SK-N-DZ (cell line): ENCODE data around the gene CCDC116.
"Not testable (repeated sequence)": the region's sequence is repeated elsewhere in the genome, so short reads cannot be mapped to it uniquely, and the experiment has no call there.

Experiments
- DNase-seq: peaks from one replicate; pipeline ENCODE4 v3.0.0-alpha.2; 2015; ENCODE audit warnings: low spot score

Gene CCDC116

DNA sequence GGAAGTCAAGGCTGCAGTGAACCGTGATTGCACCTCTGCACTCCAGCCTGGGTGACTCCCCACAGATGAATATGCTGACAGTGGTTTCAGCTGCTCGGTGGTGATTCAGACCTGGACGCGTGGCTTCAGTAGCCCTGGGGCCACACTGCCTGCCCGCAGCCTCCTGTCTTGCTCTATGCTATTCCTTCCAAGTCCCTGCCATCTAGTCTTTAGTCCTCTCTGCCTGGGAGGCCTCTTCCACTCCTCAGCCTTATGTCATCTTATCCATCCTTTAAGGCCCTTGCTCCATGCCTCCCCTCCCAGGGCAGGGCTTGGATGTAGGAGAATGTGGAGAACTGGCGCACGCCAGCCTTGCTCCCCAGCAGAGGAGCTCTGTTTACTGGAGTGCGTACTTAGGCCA is 25.8 kb upstream of the CCDC116 start:
- DNase-seq: no peak

DNA sequence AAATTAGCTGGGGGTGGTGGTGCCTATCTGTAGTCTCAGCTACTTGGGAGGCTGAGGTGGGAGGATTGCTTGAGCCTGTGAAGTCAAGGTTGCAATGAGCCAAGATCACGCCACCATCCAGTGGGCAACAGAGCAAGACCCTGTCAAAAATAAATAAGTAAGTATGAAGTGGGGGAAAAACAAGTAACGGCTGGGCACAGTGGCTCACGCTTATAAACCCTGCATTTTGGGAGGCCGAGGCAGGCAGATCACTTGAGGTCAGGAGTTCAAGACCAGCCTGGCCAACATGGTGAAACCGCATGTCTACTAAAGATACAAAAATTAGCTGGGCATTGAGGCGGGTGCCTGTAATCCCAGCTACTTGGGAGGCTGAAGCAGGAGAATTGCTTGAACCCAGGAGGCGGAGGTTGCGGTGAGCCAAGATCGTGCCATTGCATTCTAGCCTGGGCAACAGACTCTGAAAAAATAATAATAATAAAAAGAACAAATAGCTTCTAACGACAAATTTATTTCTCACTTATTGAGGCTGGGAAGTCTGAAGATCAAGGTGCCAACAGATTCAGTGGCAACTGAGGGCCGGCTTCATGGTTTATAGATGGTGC is 22.9 kb upstream of the CCDC116 start:
- DNase-seq: not testable (repeated sequence)

DNA sequence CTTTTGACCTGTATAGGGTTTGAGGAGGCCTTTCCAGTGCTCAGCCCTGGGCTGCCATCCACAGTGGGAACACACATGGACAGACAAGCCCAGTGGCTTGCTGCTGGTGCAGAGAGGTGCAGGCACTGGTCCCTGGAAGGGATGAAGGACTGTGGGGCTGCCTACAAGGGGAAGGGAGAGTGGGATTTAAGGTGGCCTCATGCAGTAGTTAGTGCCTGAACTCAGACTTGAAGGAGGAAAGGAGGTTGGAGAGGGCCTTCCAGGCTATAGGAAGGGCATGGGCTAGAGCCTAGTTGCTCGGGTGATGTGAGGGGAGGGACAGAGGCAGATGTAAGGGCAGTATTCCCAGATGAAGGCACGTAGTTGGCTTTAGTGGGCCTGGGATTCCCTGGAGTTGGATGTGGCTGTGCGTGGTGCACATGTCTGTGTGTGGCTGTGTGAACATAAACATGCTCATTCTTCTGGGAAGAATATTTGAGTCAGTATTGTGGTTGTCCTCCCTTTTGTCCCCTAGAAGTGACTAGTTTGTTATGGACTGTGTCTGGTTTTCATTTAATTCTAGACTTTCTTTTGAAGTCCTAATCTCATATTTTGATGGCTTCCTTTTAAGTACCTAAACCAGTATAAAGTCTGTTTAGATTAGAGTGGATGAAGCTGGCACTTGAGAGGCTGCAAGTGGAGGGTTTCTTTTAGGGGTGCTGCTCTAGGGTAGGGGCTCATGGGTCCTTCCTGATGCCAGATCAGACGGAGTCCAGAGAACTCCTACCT is 21.2 kb upstream of the CCDC116 start:
- no peak for DNase-seq

DNA sequence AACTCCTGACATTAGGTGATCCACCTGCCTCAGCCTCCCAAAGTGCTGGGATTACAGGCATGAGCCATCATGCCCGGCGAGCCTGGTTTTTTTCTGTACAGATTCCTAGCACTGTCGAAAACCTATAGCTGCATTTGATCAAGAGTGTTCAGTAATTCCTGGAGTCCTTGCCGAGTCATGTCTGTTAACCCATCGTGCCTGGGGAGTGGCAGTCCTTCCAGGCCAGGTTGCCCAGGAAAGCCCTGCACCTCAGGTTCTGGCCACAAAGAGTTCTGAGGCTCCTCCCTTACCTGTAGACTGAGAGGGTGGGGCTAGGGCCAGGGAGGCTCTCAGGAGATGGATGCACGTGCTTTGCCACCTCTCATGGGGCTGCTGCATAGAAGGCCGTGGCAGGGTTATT is 19.7 kb upstream of the CCDC116 start:
- DNase-seq: no peak

DNA sequence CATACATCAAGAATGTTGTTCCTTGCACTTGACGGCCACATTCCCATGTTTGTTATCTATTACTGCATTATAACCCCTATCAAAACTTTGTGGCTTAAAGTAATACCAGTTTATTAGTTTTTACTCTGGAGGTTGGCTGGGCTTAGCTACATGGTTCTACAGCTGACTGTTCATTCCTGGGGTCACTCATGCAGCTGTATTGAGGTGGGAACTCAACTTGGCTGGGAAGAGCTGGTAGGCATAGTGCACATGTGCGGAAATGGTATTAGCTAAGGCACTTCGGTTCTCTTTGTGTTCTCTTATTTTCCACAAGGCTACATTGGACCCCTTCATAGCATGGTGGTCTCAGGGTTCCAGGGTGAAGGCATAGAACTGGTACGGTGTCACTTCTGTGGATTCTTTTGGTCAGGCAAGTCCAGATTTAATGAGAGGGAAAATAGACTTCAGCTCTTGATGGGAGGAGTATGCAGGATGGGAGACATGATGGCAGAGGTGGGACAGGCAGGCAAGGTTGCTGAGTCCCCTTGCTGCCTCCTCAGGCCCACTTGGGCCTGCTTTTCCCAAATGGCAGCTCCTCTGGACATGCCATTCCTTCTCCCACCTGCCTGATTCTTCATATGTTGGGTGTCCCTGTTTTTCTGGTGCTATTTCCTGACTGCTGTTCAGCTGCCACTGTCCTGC is 18.9 kb upstream of the CCDC116 start:
- DNase-seq: no peak

DNA sequence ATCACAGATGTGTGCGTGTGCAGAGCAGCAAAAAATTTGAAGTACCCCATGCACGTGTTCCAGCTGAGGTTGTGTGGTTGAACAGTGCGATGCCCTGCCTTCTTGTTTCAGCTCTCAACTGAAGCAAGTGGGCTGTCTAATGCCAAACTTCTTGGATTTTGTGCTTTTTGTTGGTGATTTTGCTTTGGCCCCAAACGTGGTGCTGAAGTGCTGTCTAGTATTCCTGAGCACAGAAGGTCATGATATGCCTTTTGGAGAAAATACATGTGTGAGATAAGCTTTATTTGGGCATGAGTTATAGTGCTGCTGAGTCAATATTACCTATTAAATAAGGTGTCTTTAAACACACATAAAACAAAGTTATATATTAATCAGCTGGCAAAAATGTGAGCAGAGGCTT is 16.8 kb upstream of the CCDC116 start:
- no peak for DNase-seq

DNA sequence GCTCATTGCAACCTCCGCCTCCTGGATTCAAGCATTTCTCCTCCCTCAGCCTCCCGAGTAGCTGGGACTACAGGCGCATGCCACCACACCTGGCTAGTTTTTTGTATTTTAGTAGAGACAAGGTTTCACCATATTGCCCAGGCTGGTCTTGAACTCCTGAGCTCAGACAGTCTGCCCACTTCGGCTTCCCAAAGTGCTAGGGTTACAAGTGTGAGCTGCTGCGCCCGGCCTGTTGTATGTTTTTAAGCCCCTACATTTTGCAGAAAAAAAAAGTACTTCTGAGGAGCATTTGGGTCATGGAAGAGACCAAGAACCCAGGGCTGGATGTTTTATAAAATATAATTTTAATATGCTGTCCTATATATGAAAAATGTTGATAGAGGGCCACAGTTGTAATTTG is 15.2 kb upstream of the CCDC116 start:
- DNase-seq: not testable (repeated sequence)

DNA sequence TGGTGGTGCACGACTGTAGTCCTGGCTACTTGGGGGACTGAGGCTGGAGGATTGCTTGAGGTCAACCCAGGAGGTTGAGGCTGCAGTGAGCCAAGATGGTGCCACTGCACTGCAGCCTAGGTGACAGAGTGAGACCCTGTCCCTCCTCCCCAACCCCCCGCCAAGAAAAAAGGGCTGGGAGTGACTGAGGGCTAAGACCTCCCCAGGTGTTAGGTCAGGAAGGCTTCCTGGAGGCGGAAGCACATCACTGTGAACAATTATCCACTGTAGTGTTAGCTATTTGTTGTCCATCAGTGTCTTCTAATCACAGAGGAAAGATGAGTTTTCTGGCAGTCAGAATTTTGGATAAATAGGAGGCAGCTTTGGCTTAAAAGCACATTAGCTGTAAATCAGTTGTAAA is 11.5 kb upstream of the CCDC116 start:
- DNase-seq: no peak

DNA sequence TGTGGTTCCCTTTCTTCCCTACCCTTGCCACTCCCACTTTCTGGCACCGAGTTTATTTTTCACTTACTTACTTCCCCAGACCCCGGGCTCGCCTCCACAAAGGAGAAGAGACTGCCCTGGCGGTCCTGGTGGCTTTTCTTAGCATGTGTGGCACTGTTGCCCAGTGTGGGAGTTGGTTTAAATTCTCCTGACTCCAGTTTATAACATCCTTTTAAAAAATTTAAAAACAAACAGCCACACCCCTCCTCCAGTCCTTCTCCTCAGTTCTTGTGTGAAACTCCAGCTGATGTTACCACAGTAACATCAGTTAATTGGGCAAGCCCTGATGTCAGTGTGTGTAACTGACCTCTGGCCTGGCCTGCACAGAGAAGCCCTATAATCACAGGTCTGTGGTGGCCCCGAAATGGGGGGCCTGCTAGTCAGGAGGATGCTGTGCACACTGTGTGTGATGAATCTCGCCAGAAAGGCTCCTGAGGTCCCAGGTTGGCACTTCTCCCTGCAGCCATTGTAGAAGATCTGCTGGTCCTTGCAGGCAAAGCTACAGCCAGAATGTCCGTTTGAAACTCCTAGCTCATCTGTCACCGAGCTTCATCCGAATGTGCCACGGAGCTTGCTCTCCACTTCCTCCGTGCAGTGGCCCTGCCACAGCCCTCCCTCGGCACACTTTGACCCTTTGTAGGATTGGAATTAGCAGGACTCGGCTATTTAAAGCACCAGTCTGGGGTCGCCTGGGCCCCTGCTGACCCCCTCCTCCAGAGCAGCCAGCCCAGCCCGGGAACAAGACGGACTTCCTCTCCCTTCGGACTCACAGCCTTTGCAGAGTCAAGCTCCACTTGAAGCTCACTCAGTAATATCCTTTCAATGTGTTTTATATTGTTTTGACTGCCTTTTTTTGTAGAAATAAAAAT is 10.3 kb upstream of the CCDC116 start:
- no peak for DNase-seq

DNA sequence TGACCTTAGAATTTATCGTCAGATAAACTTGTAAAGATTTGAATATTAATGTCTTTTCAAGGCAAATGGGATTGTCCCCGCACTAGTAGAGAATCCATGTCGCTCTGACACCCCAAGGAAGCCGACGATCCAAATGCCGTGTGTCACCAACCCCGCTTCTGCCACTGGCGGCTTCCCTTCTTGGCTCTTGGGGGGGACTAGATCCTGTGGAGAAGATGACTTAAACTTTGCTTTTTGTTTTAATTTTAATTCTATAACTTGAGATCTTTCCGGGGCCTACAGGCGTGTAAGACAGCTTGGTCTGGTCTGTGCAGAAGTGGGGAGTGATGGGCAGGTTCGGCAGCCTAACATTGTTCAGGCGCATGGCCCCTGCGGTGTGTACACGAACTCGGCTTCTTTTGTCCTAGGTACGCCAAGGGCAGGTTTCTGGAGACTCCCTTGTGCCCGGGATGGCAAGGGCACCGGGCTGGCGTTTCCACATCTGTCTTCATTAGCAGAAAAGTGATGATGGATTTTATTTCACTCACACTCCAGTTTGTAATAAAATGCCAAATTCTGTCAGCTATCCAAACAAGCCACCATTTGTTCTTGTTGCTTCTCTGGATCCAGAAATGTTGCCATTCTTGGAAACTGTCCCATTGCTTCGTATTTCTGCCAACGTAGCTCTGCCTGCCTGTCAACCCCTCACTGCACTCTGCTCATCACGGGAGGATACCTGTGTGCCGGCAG is 9.5 kb upstream of the CCDC116 start:
- DNase-seq: no peak

DNA sequence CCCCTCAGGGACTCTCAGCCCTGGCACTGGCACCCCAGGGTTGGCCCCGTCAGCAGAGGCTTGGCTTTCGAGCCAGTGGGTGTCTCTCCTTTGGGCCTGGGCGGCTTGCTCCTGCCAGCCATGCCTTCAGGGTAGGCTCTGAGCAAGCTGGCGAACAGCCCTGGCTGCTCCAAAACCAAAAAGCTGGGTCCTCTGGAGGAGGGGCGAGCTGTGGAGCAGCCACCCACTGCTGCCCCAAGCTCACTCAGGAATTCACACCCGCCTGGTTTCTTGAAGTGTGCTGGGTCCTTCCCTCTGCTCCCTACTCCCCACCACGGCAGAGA is 9.0 kb upstream of the CCDC116 start:
- no peak for DNase-seq

DNA sequence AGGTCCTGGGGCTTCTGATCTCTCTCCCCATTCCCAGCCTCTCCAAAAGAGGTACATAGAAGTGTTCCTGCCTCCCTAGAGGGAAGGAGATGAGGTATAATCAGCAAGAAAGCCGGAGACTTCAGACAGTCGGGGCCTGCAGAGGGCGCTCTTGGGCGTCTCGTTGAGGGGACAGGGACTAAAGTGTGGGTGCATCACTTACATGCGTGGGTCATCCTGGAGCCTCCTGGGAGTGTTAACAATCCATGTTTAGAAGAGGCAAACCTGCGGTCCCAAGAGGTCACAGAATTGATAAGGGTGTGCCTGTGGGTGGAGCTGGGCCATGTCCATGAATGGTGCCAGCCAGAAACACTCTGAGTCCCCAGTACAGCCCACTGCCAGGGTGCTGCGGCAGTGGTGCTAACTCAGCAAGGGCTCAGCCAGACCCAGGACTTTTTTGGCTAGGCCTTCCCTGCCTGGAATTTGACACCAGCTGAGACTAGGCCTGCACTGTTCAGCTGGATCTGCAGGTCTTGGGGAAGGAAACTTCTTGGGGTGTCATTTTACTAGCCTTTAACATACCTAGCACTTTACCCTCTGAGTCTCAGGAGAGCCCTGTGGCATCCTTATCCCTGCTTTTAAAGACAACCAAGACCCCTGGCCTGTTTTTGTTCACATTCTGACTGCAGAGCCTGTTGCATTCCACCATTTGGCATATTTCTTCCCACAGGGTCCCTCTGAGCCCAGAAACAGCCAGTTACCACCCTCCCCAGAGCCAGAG is 8.3 kb upstream of the CCDC116 start:
- DNase-seq: no peak

DNA sequence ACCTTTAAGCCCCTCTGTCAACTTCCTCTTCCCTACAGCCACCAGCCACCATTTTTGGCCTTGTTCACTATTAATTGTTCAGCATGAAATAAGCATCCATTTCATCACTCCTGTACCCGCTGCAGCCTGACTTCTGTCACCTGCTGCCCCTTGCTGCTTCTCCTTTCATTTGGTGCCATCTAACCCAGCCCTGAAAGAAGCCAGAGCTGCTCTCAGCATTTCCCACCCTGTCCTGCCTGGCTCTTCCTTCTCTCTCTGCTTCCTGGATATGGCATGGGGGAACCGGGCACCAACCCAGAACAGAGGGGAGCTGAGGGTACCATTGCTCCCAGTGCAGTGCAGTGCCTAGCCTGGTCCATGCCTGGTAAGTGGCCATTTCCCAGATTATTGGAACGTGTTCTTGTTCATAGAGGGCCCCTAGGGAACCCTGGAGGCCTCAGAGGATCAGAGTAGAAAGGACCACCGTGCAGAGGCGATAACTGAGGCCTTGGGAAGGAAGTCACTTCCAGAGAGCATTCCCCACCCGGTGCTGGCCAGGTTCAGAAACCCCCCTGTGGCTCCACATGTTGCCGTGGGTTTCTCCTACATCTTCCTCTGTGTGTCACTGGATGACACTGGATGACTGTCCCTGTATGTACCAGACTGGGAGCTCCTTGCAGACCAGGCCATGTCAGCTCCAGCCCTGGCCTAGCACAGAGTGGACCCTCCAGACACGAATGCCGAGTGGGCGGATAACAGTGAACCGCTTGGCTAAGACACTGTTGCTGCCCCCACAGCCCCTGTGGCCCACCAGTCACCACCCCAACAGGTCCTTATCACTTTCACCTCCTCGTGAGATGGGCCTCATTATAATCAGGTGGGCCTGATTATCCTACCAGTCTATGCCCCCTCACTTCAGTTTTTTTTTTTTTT is 7.4 kb upstream of the CCDC116 start:
- no peak for DNase-seq

DNA sequence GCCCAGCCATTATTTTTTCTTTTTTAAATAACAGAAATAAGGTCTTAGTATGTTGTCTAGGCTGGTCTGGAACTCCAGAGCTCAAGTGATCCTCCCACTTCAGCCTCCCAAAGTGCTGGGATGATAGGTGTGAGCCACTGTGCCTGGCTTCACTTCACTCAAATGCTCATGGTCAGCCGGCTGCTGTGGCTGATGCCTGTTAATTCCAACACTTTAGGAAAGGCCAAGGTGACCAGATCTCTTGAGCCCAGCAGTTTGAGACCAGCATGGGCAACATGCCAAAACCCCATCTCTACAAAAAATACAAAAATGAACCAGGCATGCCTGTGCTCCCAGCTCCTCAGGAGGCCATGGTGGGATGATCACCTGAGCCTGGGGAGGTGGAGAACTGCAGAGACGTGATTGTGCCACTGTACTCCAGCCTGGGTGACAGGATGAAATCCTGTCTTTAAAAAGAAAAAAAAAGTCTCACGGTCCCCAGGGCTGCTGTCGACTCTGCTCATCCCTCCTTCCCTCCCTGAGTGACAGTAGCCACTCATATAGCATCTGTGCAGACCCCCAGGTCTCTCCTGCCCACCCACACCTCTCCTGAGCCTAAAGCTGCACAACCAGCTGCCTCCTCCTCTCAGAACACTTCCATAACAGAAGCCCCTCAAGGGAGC is 6.4 kb upstream of the CCDC116 start:
- no peak for DNase-seq

DNA sequence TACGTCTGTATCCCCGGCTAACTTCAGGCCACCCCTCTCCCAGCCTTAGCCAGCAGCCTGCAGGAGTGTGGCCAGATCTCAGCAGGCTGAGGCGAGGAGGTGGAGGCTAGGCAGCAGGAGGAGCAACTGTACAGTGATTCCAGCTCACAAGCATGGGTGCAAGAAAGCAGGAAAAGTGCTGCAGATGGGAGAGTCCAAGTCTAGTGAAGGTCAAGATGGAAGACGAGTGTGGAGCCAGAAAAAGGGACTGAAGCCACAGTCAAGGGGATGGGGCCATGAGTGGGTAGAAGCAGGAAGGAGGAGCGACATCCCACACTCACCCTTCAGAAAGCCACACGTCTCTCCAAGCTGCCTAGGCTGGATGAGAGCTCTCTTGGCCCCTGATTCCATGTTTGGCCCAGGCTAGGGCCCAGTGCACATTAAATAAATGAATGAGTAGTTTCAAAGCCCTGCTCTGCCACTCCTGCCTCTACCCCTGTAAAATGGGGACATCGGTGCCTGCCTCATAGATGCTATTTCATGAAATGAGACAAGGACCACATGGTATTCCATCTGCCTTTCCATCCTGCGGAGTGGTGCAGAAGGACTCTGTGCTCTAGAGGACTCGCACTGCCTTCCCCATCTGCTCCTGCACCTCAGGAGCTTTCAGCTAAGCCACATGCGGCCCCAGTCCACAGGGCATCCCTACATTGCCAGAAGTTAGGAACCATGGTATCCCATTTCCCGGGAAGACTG is 5.7 kb upstream of the CCDC116 start:
- DNase-seq: no peak

DNA sequence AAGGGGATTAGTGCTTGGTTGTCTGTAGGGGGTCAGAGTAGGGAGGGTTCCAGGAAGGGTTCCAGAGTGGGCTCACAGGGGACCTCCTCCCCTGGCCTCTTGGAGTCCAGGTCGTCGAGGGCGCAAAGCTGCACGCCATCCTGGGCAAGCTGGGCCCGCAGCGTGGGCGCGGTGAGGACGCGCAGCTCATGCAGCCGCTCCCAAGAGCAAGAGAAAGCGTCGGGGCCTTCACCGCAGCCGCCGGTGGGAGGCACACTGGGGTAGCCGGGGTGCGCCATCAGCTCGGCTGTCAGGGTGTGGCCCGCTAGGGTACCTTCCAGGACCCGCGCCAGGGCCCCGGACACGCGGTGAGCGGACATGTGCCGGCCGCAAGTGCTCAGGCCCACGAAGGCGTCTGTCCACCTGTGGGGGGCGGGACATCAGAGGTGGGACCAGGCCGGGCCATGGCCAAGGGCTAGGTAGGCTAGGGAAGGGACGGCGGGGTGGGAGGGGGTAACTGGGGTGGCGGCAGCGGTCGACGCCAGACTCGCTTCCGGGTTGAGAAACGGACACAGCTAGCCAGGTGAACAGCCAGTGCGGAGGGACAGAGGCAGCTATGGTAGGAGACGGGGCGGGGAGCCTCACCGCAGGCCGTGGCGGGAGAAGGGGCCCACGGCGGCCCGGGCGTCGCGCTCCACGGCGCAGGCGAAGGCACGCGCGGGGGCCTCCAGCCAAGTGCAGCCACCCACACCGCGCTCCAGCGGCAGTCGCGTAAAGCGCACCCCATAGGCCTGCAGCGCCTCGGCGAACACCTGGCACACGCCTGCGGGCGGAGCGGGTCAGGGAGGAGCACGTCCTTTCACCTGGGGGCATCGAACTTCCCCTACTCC is 3.9 kb upstream of the CCDC116 start:
- no peak for DNase-seq
